HG02852 (cell line): Measurements from ENCODE around the gene TFCP2L1.

Source experiments
- ATAC-seq: cut with Tn5 transposase; IDR thresholded peaks from one replicate; pipeline ENCODE4 v1.9.1; 2021; ENCODE audit warnings: mild to moderate bottlenecking, moderate library complexity; ENCODE audit not compliant: unreplicated experiment

Gene TFCP2L1

GRCh38 chr2:121295911-121296650 is 11.1 kb upstream of the TFCP2L1 start:
- no peak for ATAC-seq

- ATAC-seq = no peak
These were observed 10.2 kb upstream of the TFCP2L1 start for GRCh38 chr2:121294881-121295840.

- ATAC-seq = no peak
These were observed 8.7 kb upstream of the TFCP2L1 start for GRCh38 chr2:121293450-121294325.

- ATAC-seq = no peak
These were observed 6.2 kb upstream of the TFCP2L1 start for GRCh38 chr2:121291251-121291580.

GRCh38 chr2:121289271-121289670 is 4.3 kb upstream of the TFCP2L1 start:
- no peak for ATAC-seq

- ATAC-seq = no peak
These were observed 3.6 kb upstream of the TFCP2L1 start for GRCh38 chr2:121288454-121289231.

GRCh38 chr2:121287956-121288355 is 3.0 kb upstream of the TFCP2L1 start:
- no peak for ATAC-seq

- ATAC-seq = no peak
These were observed 2.3 kb upstream of the TFCP2L1 start for GRCh38 chr2:121287146-121287798.

- no peak for ATAC-seq
These were observed 1.5 kb upstream of the TFCP2L1 start for GRCh38 chr2:121286506-121286905.

- ATAC-seq = no peak
These were observed 924 bp upstream of the TFCP2L1 start for GRCh38 chr2:121285926-121286325.

- ATAC-seq = no peak
These were observed 1.1 kb downstream of the TFCP2L1 start for GRCh38 chr2:121283670-121284462.

DNA sequence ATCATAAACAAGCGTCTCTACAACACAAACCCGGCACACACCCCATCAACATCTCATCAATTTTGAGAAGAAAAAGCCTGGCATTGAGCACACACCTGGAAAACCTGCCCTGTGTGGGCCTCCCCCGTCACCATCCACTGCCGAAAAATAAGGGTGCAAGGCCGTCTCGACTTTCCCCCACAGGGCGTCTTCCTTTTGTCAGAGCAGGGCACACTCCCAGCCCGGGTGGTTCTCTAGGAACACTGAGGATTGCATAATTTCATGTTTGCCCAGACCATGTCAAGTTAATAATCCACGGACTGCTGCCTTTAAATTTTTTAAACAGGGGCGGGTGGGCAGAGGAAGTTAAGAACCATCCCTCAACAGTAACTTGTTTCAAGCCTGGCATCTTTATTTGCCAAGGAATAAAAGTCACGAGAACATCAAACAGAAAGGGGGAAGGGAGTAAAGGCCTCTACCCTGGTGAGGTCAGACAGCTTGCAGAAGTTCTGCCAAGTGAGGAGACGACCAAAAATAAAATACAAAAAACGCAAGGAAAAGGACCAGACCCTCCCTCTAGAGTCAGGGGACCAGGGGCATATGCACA is 2.1 kb downstream of the TFCP2L1 start:
- ATAC-seq = no peak

- no peak for ATAC-seq
These were observed 3.3 kb downstream of the TFCP2L1 start for GRCh38 chr2:121281694-121282093.

GRCh38 chr2:121281107-121281506 is 3.9 kb downstream of the TFCP2L1 start:
- no peak for ATAC-seq

GRCh38 chr2:121279476-121280220 is 5.4 kb downstream of the TFCP2L1 start:
- no peak for ATAC-seq

DNA sequence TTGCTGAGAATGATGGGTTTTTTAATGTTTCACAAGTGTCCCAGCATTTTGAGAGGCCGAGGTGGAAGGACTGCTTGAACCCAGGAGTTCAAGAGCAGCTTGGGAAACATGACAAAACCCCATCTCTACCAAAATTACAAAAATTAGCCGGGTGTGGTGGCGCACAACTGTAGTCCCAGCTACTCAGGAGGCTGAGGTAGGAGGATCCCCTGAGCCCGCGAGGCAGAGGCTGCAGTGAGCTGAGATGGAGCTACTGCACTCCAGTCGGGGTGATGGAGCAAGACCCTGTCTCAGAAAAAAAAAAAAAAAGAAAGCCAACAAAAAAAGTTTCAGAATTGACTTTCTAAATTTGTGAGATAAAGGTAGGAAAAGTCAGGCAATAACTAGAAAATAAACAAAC is 8.7 kb downstream of the TFCP2L1 start:
- no peak for ATAC-seq

DNA sequence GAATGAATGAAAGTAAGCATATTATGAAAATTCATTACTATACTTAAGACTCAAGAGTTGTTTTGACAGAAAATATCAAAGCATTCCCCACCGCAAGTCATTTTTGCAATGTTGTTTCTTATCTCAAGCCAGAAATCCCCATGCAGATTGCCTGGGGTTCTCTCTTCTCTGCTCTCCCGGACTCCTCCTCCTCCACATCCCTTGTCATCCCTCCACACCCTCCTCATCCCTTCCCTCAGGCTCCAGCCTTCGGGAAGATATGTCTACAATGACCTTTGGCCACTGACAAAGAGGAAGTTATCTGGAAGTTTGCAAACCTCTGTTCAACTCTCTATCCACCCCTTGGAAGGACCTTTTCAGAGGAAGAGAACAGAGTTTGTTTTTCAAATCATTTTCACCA is 11.9 kb downstream of the TFCP2L1 start:
- no peak for ATAC-seq

GRCh38 chr2:121272596-121272995 is 12.4 kb downstream of the TFCP2L1 start:
- ATAC-seq = no peak
